ENCODE measurements around the gene HIPK2.

The HIPK2 gene

GRCh38 chr7:139693651-139694388 lies 84.0 kb downstream of the HIPK2 start:
- no peak for DNase-seq (ENCODE audit: low spot score)

DNA sequence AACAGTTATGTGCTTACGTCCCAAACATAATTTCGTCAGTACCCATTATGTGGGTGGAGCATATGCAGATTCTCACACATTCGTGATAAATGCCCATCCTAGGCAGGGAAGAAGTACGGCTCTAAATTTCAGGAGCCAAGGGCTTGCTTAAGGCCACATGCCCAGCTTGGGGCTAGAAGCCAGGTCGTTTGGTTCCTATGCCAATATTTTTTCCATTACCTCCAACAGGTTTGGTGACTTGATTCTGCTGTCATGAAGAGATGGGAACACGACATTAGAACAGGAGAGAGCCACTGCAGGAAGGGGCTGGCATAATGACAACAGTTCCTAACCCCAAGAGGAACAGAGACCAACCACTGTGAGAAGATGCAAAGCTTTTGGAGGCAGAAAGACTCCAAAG lies 85.1 kb downstream of the HIPK2 start:
- DNase-seq (ENCODE audit: low spot score) = no peak

DNA sequence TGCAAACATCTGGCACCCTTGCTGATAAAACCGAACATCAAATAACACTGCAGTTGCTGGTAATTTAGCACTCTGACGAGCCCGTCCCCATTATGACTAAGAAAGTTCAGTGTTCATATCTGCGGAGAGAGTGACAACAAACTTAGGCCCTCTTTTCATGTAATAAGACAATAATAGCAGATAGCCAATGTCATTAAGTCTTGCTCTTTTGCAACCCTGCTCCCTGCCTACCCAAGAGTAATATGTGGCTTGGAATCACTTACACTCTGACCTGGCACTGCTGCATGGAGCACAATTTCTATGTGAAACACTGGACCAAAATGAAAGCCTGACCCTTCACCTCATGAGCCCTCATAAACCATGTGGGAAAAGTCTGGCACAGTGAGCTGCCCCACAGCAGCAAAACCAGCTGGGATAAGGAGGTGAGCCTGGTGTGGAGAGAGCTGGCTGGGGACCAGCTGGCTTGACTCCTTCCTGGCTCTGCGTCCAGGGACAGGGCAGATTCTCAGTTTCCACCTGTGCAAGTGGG lies 86.5 kb downstream of the HIPK2 start:
- DNase-seq (ENCODE audit: low spot score) = peak; percentile 14

GRCh38 chr7:139687980-139688632 lies 89.7 kb downstream of the HIPK2 start:
- no peak for DNase-seq (ENCODE audit: low spot score)

DNA sequence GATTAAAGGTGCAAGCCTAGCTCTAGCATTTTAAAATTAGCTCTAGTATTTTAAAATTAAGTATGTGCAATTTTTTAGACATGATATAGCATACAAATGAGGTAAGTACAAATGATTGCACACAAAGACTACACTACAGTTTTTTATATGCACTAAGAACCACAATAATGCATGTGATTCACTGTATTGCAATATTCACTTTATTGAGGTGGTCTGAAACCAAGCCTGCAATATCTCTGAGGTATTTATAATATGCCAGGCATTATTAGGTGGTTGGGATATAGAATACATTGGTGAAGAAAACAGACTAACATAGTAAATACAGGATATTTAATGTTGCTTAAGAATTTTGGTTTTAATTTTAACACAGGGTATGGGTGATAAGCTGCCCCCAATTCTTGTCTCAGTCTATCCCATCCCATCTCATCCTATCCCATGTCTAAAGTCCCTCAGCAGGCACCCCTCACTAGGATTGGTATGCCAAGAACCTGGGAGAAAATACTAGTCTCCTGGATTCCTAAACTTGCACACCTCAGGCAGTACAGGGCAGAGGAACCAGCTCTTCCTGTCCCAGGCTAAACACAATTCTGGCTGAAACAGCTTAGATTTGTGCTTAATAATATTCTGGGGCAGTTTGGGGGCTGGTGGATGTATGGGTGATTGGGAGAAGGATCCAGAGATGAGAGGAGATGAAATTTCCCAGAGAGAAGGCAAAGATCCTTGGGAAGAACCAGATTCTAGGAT lies 90.4 kb downstream of the HIPK2 start:
- DNase-seq (ENCODE audit: low spot score) = no peak

DNA sequence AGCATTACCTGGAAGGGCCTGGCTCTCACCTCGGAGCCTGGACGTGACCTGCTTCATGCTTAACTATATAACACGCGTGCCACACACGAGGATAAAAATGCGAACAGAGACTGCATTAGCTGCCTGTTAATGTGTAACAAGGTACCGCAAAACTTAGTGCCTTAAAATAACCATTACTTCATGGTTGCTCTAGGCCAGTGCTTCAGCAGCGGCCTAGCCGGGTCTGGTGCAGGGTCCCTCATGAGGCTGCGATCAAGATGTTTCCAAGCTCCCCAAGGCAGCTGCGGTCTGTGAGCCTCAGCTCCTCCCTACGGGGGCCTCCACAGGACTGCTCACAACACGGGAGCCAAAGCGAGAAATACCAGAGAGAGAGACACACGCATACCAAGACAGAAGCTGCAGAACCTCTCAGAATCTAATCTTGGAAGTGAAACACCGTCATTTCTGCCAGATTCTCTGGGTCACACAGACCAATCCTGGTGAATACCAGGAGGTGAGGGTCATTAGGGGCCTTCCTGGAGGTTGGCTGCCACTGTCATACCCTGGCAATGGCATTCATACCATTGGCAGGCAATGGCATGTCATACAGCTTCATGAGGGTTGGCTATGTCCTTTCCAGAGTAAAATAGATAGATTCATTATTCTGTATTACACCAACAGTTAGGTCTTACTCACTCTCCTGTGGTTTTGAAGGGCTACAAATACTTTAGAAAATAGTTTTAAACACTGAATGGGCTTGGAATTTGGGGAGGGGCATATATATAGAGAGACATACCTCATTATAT lies 94.5 kb downstream of the HIPK2 start:
- no peak for DNase-seq (ENCODE audit: low spot score)

GRCh38 chr7:139682136-139683013 lies 95.4 kb downstream of the HIPK2 start:
- DNase-seq (ENCODE audit: low spot score) = no peak

GRCh38 chr7:139681812-139682135 lies 96.0 kb downstream of the HIPK2 start:
- DNase-seq (ENCODE audit: low spot score) = no peak

- no peak for DNase-seq (ENCODE audit: low spot score)
Measured at GRCh38 chr7:139681463-139681755, 96.4 kb downstream of the HIPK2 start.

DNA sequence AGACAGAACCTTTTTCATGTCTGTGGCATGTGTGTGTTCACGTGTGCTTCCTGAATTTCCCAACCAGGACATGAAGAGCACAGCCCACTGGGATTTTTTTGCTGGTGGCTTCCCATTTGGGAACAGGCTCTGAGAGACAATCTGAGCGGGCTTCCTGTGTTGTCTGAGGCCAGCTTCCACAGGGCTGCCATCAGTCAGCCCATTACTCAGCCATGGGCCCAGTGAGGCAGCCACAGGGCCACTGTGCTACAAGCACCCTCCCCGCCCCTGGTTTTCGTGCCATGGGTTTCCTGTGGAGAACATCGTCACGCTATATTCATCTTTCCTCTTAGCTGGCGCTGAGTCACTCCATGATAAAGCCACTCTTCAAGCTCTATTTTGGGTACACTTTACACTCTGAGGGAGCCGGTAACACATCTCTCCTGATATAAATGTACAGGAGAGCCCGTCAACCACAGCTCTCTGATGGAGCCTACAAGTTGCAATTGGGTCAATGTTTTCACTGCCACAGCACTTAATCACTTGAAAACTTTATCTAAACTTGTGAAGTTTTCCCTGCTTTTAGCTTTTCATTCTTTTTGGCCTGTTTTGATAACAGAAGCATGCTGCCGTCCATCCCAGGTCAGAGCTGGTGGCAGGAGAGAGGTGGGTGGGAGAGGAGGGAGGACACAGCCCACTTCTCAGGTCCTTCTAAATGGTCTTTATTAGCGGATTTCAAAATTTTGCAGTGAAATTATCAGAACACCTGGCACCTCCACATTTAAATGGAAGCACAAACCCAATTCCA lies 96.9 kb downstream of the HIPK2 start:
- DNase-seq (ENCODE audit: low spot score) = no peak

DNA sequence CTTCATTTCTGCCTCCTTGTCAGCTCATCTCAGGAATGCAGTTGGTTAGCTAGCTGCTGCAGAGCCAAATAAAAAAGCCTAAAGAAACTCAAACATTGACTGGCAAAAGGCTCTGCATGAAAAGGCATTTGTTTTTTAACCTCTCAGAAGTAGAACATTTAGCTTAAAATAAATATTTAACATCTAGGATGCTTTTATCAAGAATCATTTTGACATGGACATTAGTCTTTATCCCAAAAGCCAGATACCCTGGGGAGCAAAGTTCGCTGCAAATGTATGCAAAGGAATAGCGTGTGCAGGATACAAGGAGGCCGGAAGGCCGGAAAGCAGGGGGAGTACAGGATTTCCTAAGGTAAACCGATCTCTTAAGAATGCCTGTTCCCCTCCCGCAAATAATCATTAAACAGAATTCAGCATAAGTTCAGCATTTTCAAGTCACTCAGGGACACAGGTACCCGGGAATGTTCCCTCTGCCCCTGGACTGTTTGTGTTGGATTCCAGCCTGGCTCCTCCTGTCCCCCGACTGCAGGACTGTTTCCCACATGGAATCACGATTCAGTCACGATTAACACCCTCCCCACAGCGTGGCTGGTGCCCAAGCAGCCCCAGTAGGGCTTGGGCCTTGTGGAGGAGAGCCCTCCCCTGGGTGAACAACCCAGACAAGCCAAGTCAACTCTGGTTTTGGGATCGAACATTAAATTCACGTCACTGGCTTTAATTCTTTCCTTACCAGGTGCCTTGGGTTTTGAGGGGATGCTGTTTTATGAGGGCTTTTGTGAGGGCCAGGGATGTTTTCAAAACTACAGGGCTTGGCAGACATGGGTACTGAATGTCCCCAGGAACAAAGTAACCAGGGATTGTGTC lies 97.8 kb downstream of the HIPK2 start:
- no peak for DNase-seq (ENCODE audit: low spot score)

GRCh38 chr7:139676390-139676789 lies 101.4 kb downstream of the HIPK2 start:
- DNase-seq (ENCODE audit: low spot score) = no peak

DNA sequence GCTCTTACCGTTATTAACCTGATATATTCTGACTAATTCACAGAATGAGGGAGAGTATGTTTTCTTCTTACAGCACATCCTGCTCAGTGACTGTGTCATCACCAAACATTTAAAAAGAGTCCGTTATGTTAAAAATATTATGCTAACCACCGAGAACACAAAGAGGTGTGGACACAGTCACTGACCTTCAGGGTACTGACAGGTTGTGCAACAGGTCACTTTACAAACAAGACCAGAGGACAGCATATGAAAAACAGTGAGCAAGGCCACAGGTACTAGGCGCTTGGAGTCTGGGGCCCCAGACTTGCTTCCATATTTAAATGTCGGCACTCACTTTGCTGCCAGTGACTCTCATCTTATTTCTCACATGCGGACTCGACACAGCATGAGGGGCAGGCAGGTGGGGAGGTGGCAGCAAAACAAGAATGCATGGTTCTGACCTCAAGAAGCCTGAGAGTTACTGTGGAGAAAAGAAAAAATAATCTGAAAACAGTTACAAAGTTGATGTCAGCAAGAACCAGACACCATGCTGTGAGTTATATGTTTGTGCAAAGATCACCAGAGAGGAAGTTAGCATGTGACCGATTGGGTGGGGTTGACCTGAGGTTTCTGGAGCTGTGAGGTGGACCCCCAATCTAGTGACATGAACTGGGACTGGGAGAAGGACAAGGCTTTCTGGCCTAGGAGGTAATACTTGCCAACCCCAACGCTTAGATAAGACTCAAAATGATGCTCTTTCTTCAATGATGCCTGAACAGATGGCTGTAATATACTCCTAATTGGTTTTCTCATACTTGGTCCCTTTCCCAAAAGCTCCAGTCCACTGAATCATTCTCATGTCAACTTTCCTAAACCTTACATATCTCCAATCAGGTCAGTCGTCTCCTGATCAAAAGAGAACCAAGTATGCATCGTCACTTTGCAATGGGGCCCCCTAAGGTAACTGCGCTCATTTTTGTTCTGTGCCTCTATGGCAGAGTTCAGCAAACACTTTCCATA lies 102.4 kb downstream of the HIPK2 start:
- no peak for DNase-seq (ENCODE audit: low spot score)

- no peak for DNase-seq (ENCODE audit: low spot score)
Measured at GRCh38 chr7:139674752-139675126, 103.1 kb downstream of the HIPK2 start.

DNA sequence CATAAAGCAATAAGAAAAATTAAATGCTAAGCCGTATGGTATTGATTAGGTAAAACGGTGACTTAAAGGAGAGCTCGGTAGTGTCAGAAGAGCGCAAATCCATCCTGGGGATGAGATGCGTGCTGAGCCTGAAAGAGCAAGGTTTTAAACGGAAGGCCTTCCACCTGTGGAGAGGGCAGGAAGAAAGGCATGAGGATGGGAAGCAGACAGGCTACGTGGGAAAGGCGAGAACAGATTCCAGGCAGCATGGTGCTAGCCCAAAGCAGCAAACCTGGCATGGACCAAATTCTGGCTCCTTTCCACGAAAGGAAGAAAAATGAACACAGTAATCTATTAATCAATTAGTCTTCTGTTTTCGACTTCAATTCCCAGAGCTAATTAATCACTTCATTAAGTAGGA lies 103.5 kb downstream of the HIPK2 start:
- DNase-seq (ENCODE audit: low spot score) = no peak

- DNase-seq (ENCODE audit: low spot score) = no peak
Measured at GRCh38 chr7:139673762-139674161, 104.0 kb downstream of the HIPK2 start.

DNA sequence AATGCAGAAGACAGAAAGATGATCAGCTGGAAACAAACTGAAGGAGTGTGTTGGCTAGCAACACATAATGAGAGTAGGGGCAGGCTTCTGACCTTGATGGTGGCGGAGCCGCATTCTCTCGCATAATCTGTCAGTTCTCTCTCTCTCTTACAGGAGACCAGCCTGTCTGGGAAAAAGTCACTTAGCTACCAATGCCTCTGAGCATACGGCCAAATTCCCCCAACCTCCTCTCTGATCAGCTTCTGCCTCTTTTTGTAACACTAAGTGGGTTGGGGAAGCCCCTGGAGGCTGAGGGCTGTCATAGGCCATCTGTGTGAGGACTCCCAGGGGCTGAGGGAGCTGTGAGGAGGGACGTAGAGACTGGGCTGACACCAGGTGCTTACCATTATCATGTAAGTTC lies 104.6 kb downstream of the HIPK2 start:
- no peak for DNase-seq (ENCODE audit: low spot score)

GRCh38 chr7:139671967-139672366 lies 105.8 kb downstream of the HIPK2 start:
- no peak for DNase-seq (ENCODE audit: low spot score)
